Right ventricle myocardium superior (tissue), 1 donor: ENCODE results near the gene ATMIN. TPM values are rescaled to one million over a fixed set of nuclear protein-coding genes. Genes with fewer than 3 reads are reported as not detected.

Experiments used
- ATAC-seq: fragments of 200-7000 bp; cut with Tn5 transposase; one replicate; pipeline ENCODE4 v1.9.1; 2020; ENCODE audit warnings: mild to moderate bottlenecking; ENCODE audit not compliant: poor library complexity
- DNase-seq: peaks from one replicate; pipeline ENCODE4 v3.0.0-alpha.2; 2020
- intact Hi-C: fragments of 100-400 bp; cut with DNase I; formaldehyde crosslinking; loops from one replicate; pipeline ENCODE4 v1.11.2; 2022
- long read RNA-seq: library from polyadenylated mRNA; unstranded; transcript quantifications from one replicate; pipeline ENCODE4 v2.0.0, GENCODE V29; 2021
- total RNA-seq: library from RNA; stranded (reverse); fragmentation: NEBNext Ultra II Directional; extraction: Animal tissue kit (Norgen Biotek cat#: 25700); gene quantifications from one replicate; pipeline ENCODE4 v1.2.1, GENCODE V29; 2021
- donor health status: DM: no; HTN: yes; CAD: no; lungs with severe emphysema.

Gene ATMIN, protein sequence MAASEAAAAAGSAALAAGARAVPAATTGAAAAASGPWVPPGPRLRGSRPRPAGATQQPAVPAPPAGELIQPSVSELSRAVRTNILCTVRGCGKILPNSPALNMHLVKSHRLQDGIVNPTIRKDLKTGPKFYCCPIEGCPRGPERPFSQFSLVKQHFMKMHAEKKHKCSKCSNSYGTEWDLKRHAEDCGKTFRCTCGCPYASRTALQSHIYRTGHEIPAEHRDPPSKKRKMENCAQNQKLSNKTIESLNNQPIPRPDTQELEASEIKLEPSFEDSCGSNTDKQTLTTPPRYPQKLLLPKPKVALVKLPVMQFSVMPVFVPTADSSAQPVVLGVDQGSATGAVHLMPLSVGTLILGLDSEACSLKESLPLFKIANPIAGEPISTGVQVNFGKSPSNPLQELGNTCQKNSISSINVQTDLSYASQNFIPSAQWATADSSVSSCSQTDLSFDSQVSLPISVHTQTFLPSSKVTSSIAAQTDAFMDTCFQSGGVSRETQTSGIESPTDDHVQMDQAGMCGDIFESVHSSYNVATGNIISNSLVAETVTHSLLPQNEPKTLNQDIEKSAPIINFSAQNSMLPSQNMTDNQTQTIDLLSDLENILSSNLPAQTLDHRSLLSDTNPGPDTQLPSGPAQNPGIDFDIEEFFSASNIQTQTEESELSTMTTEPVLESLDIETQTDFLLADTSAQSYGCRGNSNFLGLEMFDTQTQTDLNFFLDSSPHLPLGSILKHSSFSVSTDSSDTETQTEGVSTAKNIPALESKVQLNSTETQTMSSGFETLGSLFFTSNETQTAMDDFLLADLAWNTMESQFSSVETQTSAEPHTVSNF
- total RNA-seq = 20.5 TPM
- long read RNA-seq, full-length matches to known transcripts = 85 of 98 reads
- long read RNA-seq, partial matches to known transcripts = 1 of 98 reads
- long read RNA-seq, other reads (novel, unspliced or antisense) = 12 of 98 reads

DNA sequence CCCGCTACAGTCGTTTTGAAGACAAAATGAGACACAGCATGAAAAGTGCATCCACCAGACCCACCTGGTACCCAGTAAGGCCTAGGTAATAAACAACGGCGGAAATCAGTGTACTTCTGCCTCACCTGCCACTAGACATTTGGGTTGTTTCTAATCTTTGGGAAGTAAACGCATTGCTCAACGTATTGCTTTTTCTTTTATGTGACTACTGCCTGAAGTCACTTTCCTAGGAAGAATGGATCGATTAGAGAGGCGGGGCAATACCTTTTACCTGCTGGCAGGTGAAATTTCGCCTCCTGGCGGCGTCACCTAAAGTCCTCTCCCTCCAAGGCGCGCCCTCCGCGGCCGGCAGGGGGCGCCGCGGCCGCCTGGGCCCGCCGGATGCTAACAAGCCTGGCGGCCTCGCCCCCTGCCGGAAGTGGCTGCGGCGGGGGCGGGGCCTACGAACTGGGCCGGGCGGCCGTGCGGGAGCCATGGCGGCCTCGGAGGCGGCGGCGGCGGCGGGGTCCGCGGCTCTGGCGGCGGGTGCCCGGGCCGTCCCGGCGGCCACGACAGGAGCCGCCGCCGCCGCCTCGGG lies at the start of gene ATMIN:
Gene ATMIN, plus strand, starts transcription at position 445 of the 577 bp plus-strand sequence. Its CDS starts 29 bp downstream, at position 474.
- DNase-seq (peak; percentile 92), ATAC-seq (peak; percentile 99)
- intact Hi-C loops = no loop called here

DNA sequence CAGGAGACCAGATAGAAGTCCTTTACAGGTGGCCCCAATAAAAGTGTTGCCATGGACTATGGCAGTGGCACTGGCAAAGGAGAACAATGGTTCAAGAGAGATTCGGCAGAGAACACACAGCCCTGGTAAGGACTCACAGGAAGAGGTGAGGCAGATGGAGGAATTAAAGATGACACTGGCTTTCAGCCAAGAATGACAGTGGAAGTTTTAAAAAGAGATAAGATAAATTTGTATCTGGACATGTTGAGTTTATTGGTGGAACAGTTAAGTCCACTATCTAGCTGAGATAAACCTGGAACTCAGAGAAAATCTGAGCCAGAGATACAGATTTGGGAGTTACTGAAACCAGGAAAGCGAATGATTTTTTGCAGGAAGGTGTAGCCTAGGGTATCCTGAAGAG lies 49.1 kb upstream of the ATMIN start:
- intact Hi-C loops = no loop called here
- ATAC-seq = no peak
- DNase-seq = no peak

DNA sequence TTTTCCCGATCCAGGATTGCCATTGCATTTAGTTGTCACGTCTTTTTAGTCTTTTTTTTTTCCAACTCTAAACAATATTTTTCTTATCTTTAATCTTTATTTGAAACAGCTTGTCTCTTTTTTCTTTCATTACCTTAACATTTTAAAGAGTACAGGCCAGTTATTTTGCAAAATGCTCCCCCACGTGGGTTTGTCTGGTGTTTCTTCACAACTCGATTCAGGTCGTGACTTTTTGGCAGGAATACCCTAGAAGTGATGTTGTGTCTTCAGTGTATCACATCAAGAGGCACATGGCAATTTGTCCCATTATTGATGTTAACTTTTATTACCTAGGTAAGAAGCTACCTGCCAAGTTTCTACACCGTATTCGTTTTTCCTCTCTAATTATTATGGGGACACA lies 46.9 kb upstream of the ATMIN start:
- ATAC-seq (no peak), DNase-seq (no peak)
- intact Hi-C loops = no loop called here

DNA sequence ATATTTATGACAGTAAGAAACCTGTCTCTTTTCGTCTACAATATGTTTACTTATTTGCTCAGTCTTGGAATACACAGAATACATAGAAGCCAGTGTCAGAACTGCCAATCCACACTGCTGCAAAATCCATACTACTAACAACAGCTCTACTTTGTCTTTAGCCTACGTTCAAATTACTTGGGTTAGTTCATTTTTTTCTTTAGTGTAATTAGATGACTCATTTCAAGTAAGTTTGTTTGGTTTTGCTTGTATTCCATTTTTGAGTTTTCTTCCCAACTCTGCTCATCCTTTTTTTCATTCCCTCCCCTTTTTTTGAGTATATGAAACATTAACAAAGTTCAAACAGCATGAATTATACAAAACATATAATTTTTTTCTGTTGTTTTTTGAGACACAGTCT lies 45.8 kb upstream of the ATMIN start:
- no peak for DNase-seq
- ATAC-seq = no peak
- intact Hi-C loops = no loop called here

DNA sequence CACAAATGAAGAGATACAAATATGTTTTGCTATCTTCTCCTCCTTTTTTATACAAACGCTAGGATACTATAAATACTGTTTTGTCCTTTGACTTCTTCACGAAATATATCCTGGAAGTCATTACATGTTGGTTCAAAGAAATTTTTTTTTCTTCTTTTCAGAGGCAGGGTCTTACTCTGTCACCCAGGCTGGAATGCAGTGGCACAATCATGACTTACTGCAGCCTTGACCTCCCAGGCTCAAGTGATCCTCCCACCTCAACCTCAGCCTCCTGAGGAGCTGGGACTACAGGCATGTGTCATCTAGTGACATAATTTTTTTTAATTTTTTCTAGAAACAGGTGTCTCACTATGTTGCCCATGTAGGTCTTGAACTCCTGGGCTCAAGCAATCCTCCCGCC lies 45.1 kb upstream of the ATMIN start:
- ATAC-seq = no peak
- DNase-seq = no peak
- intact Hi-C loops = no loop called here

DNA sequence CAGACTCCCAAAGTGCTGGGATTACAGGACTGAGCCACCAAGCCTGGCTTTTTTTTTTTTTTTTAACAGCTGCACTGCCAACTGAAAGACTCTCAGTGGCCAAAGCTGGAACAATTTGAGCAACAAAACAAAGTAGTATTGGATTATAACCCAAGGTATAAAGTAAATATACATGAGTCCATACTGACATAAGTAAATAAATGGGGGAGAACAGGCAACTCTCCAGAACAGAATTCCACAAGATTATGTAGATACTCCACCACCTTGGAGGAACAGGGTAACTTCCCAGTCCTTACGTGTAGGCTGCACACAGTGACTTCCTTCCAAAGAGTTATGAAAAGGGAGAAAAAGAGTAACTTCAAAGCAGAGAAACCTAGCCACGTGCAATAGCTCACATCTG lies 44.7 kb upstream of the ATMIN start:
- intact Hi-C loops = no loop called here
- no peak for DNase-seq

DNA sequence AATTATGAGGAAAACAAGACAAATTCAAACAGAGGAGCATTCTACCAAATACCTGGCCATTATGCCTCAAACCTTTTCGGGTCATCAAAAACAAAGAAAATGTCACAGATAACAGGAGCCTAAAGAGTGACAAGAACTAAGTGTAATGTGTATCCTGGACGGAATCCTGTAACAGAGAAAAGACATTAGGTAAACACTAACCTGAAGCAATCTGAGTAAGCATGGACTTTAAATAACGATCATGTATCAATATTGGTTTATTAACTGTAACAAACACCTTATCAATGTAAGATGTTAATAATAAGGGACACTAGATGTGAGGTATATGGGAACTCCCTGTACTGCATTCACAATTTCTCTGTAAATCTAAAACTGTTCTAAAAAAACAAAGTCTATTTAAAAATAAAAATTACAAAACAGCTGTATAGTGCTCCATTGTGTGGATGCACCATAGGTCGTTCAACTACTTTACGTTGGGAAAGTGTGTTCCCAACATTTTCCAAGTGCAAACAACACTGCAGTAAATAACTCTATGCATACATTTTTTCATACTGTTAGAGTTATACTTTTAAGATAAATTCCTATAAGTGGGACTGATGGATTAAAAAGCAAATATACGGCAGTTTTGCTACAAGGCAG lies 43.7 kb upstream of the ATMIN start:
- ATAC-seq (no peak), DNase-seq (no peak)
- intact Hi-C loops = no loop called here

More for the DNA sequence above, 44.7 kb upstream of the ATMIN start:
- no peak for ATAC-seq

DNA sequence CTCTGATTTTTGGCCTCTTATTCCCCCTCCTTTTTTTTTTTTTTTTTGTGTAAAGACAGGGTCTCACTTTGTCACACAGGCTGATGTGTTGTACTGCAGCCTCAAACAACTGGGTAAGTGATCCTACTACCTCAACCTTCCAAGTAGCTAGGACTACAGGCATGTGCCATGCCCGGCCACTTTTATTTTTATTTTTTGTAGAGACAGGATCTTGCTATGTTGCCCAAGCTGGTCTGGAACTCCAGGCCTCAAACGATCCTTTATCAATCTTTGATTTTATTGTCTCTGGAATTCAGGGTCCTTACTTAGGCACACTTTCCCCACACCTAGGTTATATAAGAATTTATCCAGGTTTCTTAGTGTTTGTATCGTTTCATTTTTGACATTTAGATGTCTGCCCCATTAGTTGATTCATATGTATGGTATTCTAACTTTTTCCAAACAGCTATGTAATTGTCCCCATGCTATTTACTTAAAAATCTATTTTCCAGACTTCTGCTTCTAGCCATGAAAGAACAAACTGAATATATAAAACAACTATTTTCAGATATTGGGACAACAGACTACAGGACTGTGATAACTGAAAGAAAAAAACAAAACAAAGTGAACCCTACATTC lies 42.9 kb upstream of the ATMIN start:
- intact Hi-C loops = no loop called here
- DNase-seq (no peak), ATAC-seq (no peak)

DNA sequence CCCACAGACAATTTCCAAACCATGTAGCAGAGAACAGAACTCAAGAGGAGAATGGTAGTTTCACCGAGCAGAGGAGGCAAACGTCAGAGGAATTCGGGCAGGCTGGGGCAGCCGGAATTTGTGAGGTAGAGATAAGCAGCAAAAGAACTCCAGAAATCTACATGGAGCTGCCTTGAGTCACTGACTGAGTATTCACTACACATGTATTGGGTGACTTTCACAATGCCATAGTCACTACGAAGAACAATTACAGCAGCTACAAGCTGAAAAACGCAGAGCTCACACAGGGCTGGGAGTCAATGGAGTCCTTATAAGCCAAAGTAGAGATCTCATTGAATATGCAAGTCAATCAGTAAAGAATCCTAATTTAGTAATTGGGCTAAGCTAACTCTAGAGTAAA lies 42.3 kb upstream of the ATMIN start:
- intact Hi-C loops = no loop called here
- DNase-seq (no peak), ATAC-seq (peak; percentile 73)

DNA sequence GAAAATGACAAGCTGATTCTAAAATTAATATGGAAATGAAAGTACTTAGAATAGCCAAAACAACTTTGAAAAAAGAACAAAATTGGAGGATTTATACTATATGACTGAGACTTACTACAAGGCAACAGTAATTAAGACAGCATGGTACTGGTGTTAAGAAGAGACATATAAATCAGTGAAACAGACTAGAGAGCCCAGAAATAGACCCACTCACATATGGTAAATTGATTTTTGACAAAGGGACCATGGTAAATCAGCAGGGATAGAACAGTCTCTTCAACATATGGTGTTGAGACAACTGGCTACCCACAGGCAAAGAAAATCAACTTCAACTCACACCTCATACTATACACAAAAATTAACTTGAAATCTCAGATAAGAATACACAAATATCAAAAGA lies 41.8 kb upstream of the ATMIN start:
- no peak for DNase-seq
- intact Hi-C loops = no loop called here
- ATAC-seq = no peak

DNA sequence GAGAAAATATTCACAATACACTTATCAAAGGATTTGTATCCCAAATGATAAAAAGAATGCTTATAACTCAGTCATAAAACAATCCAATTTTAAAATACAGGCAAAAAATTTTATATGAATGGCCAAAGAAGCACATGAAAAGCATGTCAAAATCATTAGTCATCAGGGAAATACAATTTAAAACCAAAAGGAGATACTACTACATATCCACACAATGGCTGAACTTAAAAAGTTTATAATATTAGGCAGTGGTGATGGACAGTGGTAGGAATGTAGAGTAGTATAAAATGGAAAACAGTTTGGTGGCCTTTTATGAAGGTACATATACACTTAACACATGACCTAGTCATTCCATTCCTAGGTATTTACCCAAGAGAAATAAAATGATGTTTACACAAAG lies 41.2 kb upstream of the ATMIN start:
- ATAC-seq (no peak), DNase-seq (no peak)
- intact Hi-C loops = no loop called here

DNA sequence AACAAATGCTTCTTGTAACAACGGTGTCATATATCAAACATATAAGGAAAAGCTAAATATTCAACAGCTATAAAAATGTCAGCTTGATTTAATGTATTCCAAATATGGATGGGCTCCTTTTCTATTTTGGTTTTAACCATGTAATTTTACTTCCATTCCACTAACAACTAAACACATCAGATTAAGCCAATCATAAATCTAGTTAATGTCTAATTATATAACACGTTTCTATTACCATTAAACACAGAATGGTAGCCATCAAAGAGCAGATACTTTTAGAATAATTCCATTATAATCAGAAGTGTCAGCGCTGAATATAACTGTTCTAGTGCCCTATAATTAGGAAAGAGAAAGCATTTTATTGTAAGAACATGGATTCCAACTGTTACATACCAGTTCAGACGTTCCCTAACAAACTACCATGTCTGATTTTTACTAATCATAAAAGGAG lies 38.9 kb upstream of the ATMIN start:
- intact Hi-C loops = no loop called here
- ATAC-seq = no peak
- no peak for DNase-seq

DNA sequence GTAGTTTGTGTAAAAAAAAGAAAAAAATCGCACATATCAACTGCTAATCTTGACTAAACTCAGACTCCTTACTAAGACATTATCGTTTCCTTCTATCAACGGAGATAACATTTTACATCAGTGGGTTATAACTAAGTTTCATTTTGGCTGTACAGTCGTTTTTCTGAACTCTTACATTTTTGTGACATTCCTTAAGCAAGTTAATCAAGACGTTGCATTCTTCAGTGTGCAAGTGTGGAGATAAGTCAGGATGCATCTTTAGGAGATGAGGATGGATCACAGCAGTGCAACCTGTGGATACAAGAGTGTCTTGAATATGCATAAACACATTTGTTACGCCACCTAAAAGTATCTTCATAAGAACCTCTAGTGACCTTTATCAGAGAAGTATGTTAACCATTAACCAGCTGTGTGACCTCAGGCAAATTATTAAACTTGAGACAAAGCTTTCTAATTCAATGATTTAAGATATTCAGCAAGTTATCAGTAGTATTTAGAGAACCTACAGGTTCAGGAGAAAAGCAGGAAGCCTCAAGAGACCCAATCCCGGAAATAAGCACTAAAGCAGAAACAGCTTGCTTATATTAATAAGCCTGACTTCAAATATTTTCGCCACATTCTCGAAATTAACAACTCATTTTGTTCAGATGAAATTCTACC lies 38.4 kb upstream of the ATMIN start:
- ATAC-seq (peak; percentile 26), DNase-seq (no peak)
- intact Hi-C loops = no loop called here

DNA sequence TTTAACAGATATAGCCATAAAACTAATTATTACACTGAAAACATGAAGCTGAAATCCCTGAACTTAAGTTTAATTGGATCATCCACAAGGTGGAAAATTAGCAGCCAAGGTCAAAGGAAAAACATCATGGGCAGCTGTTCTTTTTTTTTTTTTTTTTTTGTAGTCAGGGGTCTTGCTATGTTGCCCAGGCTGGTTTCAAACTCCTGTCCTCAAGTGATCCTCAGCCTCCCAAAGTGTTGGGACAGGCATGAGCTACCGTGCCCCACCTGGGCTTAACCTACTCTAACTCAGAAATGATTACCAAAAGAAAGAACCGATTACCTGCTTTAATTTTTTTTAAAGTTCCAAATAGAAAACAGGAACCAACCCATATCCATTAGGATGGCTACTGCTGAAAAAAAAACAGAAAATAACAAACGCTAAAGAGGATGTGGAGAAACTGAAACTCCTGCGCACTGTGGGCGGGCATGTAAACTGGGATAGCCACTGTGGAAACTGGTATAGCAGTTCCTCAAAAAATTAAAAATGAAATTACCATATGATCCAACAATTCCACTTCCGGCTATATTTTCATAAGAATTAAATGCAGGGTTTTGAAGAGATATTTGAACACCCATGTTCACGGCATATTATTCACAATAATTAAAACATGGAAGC lies 37.5 kb upstream of the ATMIN start:
- DNase-seq (no peak), ATAC-seq (no peak)
- intact Hi-C loops = no loop called here

DNA sequence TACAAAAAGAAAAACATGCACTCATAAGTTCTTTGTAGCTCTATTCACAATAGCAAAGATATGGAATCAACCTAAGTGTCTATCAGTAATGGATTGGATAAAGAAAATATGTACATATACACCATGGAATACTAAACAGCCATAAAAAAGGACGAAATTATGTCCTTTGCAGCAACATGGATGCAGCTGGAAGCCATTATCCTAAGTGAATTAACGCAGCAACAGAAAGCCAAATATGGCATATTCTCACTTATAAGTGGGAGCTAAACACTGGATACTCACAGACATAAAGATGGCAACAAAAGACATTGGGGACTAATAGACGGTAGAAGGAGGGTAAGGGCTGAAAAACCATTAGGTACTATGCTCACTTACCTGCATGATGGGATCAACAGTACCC lies 34.8 kb upstream of the ATMIN start:
- intact Hi-C loops = no loop called here

DNA sequence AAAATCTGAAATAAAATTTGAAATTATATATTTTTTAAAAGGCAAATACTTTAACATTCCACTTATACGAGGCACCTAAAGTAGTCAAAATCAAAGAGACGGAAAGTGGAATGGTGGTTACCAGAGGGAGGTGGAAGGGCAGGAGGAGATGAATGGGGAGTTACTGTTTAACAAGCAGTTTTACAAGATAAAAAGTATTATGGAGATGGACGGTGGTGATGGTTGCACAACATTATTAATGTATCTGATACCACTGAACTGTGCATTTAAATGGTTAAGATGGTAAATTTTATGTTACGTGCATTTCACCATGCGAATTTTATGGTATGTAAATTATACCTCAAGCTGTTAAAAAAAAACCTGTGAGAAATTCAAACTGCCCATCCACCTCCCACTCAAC lies 34.3 kb upstream of the ATMIN start:
- intact Hi-C loops = no loop called here
- ATAC-seq = no peak
- DNase-seq = no peak

More for the DNA sequence above, 34.8 kb upstream of the ATMIN start:
- no peak for ATAC-seq
- DNase-seq = no peak

DNA sequence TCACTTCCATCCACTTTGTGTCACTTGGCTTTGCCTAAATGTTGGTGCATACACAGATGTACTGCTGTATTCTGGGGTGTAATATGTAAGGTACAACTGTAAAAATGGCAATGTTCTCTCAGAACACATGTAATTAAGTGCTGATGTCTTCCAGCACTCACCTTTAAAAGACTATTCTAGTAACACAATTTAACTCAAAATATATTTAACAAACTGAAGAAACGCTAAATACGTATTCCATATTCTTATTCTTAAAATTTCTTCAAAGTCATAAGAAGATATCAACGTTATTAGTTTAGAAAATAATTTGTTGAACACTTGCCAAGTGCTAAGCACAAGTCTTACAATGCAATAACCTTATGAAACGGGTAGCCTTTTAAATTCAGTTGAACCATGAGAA lies 32.6 kb upstream of the ATMIN start:
- DNase-seq (no peak), ATAC-seq (no peak)
- intact Hi-C loops = no loop called here
